ENCODE measurements around the gene TTC22. TPM values are rescaled to one million over a fixed set of nuclear protein-coding genes. Genes with fewer than 3 reads are reported as not detected.

The TTC22 gene
- total RNA-seq, 6 experiments from 2014 or later, result 2.7 to 8.9 (median 4.7) TPM

- TF ChIP-seq POLR2A (IDR thresholded peaks at IDR 0.05), result no peak
- no peak for TF ChIP-seq CTCF (IDR thresholded peaks at IDR 0.05)
- WGBS (ENCODE audit: insufficient coverage, low coverage, low lambda C conversion rate, missing lambda C conversion rate), result 50% methylated on average over 4 of the region's 5 CpGs
- Histone ChIP-seq H3K9me3 (no peaks in the 10 kb centered on the region), H3K27me3 (no peaks in the 10 kb centered on the region), H3K4me1 (no peaks in the 10 kb centered on the region), H3K36me3 (no peaks in the 10 kb centered on the region), H3K4me3 (no peak overlapping the region), H3K27ac (no peak overlapping the region)
- DNase-seq (peak in 1 of 3 donors; percentile 27), ATAC-seq (peak in 1 of 4 donors; percentile 18)
- intact Hi-C loops (cut with DNase I), result no loop called here
Measured at GRCh38 chr1:54835970-54836369, 34.8 kb upstream of the TTC22 start.

GRCh38 chr1:54835131-54835898, 34.2 kb upstream of the TTC22 start:
- no peak for ATAC-seq
- TF ChIP-seq CTCF (IDR thresholded peaks at IDR 0.05) (no peak), POLR2A (IDR thresholded peaks at IDR 0.05) (no peak)
- H3K4me1 ChIP-seq, result no peaks in the 10 kb centered on the region
- no peaks in the 10 kb centered on the region for H3K36me3 ChIP-seq
- no peak overlapping the region for H3K27ac ChIP-seq
- 45% methylated on average over 3 of the region's 6 CpGs for WGBS (ENCODE audit: insufficient coverage, low coverage, low lambda C conversion rate, missing lambda C conversion rate)
- DNase-seq, result peak in 1 of 3 donors; percentile 23
- H3K4me3 ChIP-seq, result no peak overlapping the region
- intact Hi-C loops (cut with DNase I), result no loop called here
- H3K9me3 ChIP-seq, result no peaks in the 10 kb centered on the region
- H3K27me3 ChIP-seq, result no peaks in the 10 kb centered on the region

- H3K27ac ChIP-seq, result no peak overlapping the region
- no peaks in the 10 kb centered on the region for H3K4me1 ChIP-seq
- intact Hi-C loops (cut with DNase I), result no loop called here
- no peaks in the 10 kb centered on the region for H3K9me3 ChIP-seq
- H3K4me3 ChIP-seq, result no peak overlapping the region
- no peak for DNase-seq
- 86% methylated on average over 1 of the region's 1 CpG for WGBS (ENCODE audit: insufficient coverage, low coverage, low lambda C conversion rate, missing lambda C conversion rate)
- no peaks in the 10 kb centered on the region for H3K27me3 ChIP-seq
- TF ChIP-seq CTCF (IDR thresholded peaks at IDR 0.05) (no peak), POLR2A (IDR thresholded peaks at IDR 0.05) (no peak)
- ATAC-seq, result no peak
- H3K36me3 ChIP-seq, result no peaks in the 10 kb centered on the region
Measured at GRCh38 chr1:54834007-54834541, 33.0 kb upstream of the TTC22 start.

GRCh38 chr1:54833121-54833520, 32.0 kb upstream of the TTC22 start:
- no peaks in the 10 kb centered on the region for H3K27me3 ChIP-seq
- peaks cover 0 to 2% (median 0%) of the 10 kb centered on the region in 4 donors for H3K9me3 ChIP-seq
- no peaks in the 10 kb centered on the region for H3K4me1 ChIP-seq
- H3K27ac ChIP-seq, result no peak overlapping the region
- WGBS (ENCODE audit: insufficient coverage, low coverage, low lambda C conversion rate, missing lambda C conversion rate), result 41% methylated on average over 6 of the region's 9 CpGs
- TF ChIP-seq CTCF (IDR thresholded peaks at IDR 0.05) (no peak), POLR2A (IDR thresholded peaks at IDR 0.05) (no peak)
- peak in 1 of 3 donors; percentile 15 for DNase-seq
- H3K36me3 ChIP-seq, result no peaks in the 10 kb centered on the region
- no peak for ATAC-seq
- intact Hi-C loops (cut with DNase I), result no loop called here
- no peak overlapping the region for H3K4me3 ChIP-seq

Measured in right lobe of liver (tissue), 6 donors.